Measurements from ENCODE around the gene IQSEC2.

The IQSEC2 gene

DNA sequence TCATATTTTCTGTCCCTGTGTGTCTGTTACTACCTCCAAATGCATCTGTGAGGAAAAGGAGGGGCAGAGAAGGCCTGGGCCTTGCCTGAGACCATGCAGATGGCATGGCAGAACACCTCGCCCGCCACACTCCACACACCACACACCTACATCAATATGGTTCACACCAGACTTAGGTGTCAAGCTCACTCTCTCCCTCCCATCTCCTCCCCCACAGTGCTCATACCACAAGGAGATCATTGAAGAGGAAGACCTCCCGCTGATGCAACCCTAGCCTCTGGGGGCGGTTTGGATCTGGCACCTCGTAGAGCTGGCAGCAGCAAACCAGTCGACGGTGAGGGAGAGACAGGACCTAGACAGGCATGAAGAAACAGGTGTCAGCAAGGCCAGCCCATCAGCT lies 39.8 kb downstream of the IQSEC2 start:
- no peak for DNase-seq

DNA sequence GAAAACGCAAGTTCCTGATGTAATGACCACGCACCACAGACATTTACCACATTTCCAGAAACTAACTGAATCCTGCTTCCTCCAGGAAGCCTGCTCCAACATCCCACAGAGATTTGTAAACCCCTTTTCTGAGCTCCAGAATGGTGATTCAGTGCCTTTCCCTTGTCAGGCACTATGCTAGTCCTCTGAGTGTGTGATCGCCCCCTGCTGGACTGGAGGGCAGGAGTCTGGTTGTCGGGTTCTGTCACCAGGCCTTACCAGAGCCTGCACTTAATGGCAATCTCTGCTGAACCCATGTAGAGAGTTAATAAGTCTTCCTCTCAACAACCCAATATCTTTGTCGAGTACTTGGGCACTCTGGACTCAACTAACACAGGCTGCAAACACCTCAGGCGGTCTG lies 41.9 kb downstream of the IQSEC2 start:
- DNase-seq = peak; percentile 31 to 37

DNA sequence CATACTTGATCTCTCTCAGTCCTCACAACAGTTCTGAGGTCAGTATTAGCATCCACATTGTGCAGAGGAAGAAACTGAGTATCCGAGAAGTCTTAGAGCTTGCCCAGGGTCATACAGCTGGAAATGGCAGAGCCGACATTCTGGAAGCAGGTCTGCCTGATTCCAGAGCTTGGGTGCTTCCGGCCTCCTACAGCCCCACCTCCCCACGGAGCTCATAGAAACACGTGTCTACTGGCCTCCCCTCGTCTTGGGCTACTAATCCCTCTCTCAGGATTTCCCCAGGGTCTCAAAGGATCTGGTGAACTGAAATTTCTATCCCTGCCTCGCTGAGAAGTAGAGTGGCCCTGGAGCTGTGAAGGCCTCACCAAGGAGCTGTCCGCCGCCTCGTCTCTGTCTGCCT lies 44.3 kb downstream of the IQSEC2 start:
- DNase-seq = no peak

DNA sequence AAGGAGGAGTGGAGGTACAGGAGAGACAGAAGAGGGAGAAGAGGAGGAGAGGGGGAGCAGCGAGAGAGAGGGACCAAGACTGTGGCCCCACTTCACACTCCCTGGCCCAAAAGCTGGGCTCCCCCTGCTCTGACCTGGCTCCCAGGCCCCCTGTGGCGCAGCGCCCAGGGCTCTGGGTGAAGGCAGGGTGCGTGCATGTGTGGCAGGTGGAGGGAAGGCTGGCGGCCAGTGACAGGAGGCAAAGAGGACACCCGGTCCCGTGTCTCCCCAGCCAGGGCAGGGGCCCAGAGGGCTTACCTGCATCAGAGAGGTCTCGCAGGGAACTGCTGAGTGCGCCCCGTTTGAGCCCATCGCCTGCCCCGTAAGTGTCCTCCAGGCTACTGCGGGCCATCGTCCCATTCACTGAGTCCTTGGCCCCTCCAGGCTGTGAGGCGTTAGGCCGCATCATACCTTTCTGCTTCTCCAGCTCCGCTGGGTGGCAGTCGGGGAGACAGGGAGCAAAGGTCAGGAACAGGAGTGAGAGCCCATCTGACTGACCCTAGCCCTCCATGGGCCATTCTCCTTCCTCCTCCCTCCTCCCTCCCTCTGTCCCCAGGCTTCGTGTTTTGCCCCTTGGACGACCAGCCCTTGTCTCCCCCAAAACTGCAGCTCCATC lies 45.2 kb downstream of the IQSEC2 start:
- no peak for DNase-seq

DNA sequence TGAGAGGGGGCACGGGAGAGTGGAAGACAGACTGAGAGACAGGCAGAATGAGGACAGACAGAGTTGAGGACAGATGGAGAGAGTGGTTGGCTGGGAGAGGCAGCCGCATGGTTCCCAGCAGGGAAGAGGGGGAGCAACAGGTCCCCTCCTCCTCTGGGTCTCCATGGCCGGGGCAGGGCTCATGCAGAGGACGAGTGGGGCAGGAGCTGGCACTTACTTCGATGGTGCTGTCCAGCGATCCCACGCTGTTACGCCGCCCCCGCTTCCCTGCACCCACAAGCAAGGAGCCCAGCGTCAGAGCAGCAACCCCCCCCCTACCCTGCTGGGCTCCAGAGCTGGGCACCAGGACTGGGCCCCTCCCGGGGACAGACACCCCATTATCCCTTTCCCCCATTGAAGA lies 45.8 kb downstream of the IQSEC2 start:
- no peak for DNase-seq

DNA sequence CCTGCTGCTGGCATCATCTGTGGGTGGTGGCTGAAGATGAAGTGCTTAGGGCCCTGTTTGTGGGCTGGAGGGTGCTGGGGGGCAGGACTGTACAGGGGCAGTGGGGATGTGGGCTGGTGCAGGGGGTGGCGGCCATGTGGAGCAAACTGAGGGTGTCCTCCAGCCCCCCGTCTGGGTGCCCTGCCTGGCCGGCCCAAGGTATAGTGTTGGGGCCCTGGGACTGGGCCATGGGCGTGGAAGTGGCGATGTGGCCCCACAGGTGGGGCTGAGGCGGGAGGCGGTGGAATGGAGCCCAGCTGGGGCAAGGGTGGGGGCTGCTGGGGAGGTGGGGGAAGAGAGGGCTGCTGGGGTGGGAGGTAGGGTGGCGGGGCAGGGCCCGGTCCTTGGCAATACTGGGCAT lies 46.9 kb downstream of the IQSEC2 start:
- no peak for DNase-seq

DNA sequence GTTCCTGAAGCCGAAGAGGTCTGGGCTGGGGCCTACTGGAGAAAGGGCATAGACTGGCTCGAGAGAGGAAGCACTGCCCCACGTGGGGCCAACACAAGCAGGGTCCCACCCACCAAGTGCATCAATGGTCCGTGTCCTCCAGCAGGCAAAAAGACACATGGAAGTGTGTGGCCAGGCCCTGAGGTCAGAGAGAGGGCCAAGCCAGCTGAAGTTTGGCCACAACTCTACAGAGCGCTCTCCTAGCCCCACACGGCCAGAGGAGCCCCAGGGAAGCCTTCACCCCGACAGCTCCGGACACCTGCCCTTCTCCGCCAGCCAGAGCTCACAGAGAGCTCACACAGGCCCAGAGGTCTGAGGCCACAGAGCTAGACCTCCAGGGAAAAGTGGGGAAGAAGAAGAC lies 47.8 kb downstream of the IQSEC2 start:
- no peak for DNase-seq

DNA sequence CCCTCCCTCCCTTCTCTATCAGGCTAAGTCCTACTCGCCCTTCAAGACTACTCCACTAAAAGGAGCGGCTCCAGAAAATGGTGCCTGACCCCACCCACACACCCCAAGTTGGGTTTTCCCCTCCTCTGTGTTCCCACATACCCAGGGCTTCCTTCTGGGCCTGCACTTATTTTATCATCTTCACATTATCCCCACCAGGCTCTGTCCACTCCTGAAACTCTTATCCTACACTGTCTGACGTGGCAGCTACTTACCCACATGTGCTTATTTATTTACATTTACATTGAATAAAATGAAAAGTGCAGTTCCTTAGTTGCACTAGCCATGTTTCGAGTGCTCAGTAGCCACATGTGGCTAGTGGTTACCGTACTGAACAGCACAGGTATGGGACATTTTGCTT lies 51.3 kb downstream of the IQSEC2 start:
- DNase-seq = no peak

DNA sequence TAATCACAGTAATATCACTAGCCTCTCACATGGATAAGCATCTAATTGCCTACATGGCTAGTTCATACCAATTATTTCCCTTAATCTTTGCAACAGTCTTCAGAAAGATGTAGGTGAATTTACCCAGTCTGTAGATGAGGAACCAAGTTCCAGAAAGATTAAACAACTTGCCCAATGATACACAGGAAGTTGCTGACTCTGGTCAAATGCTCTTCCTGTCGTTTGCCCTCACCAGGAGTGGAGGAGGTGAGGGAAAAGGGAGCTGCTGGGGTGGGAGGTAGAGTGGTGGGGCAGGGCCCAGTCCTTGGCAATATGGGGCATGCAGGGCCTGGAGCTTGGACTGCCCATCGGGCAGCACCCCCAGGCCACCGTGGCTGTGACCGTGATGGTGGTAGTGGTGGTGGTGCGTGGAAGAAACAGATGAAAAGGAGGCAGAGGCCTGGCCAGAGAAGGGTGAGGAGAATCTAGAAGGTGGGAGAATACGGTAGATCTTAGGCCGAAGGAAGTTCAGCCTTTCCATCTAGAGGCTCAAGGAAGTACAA lies 54.1 kb downstream of the IQSEC2 start:
- DNase-seq = peak in 1 of 2 experiments; percentile 7

DNA sequence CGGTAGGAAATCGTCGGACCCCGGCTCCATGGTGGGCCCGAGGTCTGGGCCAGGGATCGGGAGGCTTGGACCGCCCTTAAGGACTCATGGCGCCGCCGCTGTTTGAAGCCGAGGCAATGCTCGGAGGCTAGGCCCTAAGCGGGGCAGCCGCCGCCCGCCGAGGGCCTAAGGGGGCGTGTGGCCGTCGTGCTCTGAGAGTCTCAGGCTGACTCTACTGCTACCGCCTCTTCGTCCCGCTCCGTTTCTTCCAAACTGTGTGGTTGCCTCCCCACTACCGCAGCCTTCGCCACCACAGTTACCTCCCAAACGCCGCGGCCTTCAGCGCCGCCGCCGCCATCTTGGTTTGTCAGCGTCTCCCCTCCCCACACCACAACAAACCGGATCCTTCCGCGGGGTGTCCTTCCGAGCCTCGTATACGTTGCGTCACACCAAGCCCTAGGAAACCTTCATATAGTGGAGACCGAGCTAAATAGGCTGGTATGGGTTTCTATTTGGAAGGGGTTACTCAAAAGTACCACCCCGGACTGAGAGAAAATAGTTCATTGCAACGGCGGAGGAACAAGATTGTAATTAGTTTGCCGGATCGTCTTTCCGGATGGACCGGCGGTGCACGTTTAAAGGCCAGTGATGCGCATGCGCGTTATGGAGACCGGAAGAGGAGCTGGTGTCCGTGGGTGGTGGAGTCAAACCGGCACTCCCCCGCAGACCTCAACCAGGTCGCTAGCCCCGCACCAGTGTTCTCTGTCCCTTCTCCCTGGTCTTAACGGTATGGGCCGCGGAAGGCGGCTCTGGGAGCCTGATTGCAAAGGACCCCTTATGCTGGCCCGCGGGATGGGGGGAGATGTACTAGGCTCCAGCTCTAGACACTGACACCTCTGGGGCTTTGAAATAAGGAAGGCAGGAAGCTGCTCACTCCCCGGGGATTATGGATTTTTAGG lies 56.3 kb downstream of the IQSEC2 start, which contains the start of gene KDM5C:
TSS of gene KDM5C (minus strand) at position 348 of the 938 bp plus-strand sequence. CDS start at position 30, 318 bp downstream.
- peak; percentile 81 to 85 for DNase-seq

DNA sequence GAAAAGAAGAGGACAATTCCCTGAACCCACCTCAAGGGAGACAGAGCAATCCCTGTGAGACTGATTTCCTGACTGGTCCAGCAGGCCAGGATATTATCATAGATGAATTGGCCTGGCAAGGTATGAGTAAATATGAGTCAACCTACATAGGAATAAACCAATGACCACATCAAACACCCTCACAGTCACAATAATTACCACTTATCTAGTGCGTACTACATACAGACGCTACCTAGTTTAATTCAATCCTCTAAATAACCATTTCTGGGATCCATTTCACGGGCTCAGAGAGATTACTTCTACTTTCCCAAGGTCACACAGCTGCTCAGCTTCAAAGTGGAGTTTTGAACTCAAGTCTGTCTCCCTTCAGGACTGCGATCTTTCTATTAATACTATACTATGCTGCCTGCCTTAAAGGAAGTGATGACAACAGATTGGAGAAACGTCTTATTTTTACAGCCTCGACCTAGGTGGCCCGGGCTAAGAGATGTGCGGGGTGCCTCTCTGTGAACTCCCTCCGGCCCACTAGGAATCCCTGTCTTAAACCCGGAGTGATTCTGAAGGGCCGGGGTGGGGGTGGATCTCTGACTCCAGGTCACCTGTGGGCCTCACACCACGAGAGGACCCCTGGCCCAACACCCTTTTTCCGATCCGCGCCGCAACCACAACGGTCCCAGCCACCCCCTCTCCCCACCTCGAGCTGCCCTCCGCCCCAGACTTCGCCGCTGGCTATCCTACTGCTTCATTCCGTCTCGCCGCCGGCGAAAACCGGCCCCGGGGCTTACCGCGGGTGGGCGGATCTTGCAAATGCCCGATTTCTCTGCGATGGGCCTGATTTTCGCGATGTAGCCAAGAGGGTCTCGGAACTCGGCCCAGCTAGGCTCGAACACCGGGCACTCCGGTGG lies 57.2 kb downstream of the IQSEC2 start:
- no peak for DNase-seq

DNA sequence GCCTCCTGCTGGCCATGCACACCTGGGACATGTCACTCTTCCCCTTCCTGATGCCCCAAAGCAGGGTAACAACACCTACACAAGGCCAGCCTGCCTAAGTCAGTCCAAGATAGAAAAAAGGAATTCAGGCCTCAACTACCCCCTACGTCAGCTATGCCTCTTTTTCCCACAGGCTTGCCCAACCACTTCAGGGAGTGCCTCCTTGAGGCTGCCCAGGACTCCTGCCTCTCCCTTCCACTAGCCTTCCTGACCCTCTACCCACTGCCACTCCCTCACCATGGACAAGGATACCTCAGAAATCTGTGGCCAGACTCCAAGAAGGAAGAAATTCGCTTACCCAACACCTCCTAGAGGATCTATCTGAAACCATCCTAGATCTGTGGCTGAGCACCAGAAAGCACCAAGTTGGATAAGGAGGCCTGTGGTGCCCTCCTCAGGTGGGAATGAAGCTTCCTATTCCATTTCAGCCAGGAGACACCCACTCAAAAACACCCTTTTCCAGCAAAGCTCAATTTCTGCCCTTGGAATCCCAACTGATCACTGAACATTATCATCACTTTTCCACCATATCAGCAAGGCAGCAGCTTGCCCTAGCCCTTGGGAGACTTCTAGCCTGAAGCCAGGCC lies 58.2 kb downstream of the IQSEC2 start:
- no peak for DNase-seq
